Stomach (tissue), 9 donors: ENCODE measurements around the gene ZFP36L2. TPM values are rescaled to one million over a fixed set of nuclear protein-coding genes. Genes with fewer than 3 reads are reported as not detected.
A peak's percentile ranks its signal among the peaks of the same experiment; 100 is the strongest.
"Not testable (repeated sequence)": the region's sequence is repeated elsewhere in the genome, so short reads cannot be mapped to it uniquely, and the experiment has no call there.

Experiments
- DNase-seq, 2 donors: peaks; one replicate each; pipeline versions ENCODE4 v3.0.0 to v3.0.0-alpha.2; 2013 to 2019
- H3K27ac ChIP-seq, 5 donors: fragments of 200-600 bp in 4 of 5; sonication (generic) in 4 of 5; one replicate each; pipeline ENCODE4 v1.5.1; 2013 to 2019; ENCODE audit warnings: mild to moderate bottlenecking in 1 of 5, moderate library complexity in 1 of 5
- H3K27me3 ChIP-seq, 3 donors: fragments of 200-600 bp; sonication (generic); one replicate each; pipeline ENCODE4 v1.5.1; 2017 to 2019; ENCODE audit warnings: mixed run types in 1 of 3
- H3K36me3 ChIP-seq, 4 donors: fragments of 200-600 bp; sonication (generic); 1 replicate in 3 of 4; 2 replicates in 1 of 4; pipeline ENCODE4 v1.5.1; 2016 to 2019
- H3K4me1 ChIP-seq, 4 donors: fragments of 200-600 bp; sonication (generic); one replicate each; pipeline ENCODE4 v1.5.1; 2016 to 2019
- H3K4me3 ChIP-seq, 4 donors: fragments of 200-600 bp; sonication (generic) in 3 of 4; one replicate each; pipeline ENCODE4 v1.5.1; 2016 to 2019; ENCODE audit warnings: mild to moderate bottlenecking in 1 of 4
- H3K9me3 ChIP-seq, 4 donors: fragments of 200-600 bp; sonication (generic); one replicate each; pipeline ENCODE4 v1.5.1; 2016 to 2019
- CTCF ChIP-seq, 7 experiments: fragments of 450-650 bp in 4 of 7; fragments of 200-600 bp in 3 of 7; sonication (generic) in 3 of 7; IDR thresholded peaks; one replicate each; pipeline ENCODE4 v1.5.1; 2016 to 2019; ENCODE audit warnings: antibody characterized with exemption in 7 of 7, control low read depth in 2 of 7, mild to moderate bottlenecking in 1 of 7
- EP300 ChIP-seq: sonication (generic); formaldehyde crosslinking; IDR thresholded peaks from one replicate; pipeline ENCODE4 v1.6.1; 2017; ENCODE audit warnings: antibody characterized with exemption
- POLR2A ChIP-seq, 4 donors: fragments of 450-650 bp; IDR thresholded peaks; one replicate each; pipeline ENCODE4 v1.6.1; 2016; ENCODE audit warnings: antibody characterized with exemption in 4 of 4, control low read depth in 2 of 4, mild to moderate bottlenecking in 1 of 4, moderate library complexity in 1 of 4
- POLR2AphosphoS5 ChIP-seq, 3 donors: sonication (generic); formaldehyde crosslinking; IDR thresholded peaks; one replicate each; pipeline ENCODE4 v1.6.1; 2016; ENCODE audit warnings: antibody characterized with exemption in 3 of 3
- WGBS, 5 donors: extraction: QIAGEN DNeasy Blood & Tissue Kit in 3 of 5; methylation state at CpG; one replicate each; pipeline versions ENCODE4 v1.1.5 to v1.1.7; 2013 to 2018; 5-methylcytosine and 5-hydroxymethylcytosine counted together
- intact Hi-C: fragments of 100-400 bp; cut with DNase I; formaldehyde crosslinking; loops from one replicate; pipeline ENCODE4 v1.15.1; 2023; ENCODE audit warnings: low total_unique reads
- polyA plus RNA-seq, 3 donors: library from polyadenylated mRNA; stranded (reverse); fragments of 200-250 nt; gene quantifications; one replicate each; pipeline ENCODE4 v1.2.3, GENCODE V29; 2013
- total RNA-seq, 5 donors: library from RNA; depleted of rRNA; stranded (reverse); fragments of >200 nt; gene quantifications; one replicate each; pipeline versions ENCODE4 v1.1.0 to v1.2.3, GENCODE V29; 2014 to 2016
- donor health status: healthy with polysubstance abuse.
- donor health status: Bipolar disorder and iron deficiency.
- donor health status: healthy.

Gene ZFP36L2
- total and polyA plus RNA-seq, 8 donors: 43.7 to 189 (median 74.1) TPM

- no peak for DNase-seq
- H3K4me3 ChIP-seq: no peak overlapping the region
- TF ChIP-seq POLR2AphosphoS5 (IDR thresholded peaks at IDR 0.05) (no peak), EP300 (no peak), CTCF (IDR thresholded peaks at IDR 0.05) (no peak)
- WGBS, 5 donors: 73 to 89% (median 75%) methylated on average over 3 of the region's 3 CpGs
- H3K27ac ChIP-seq: peak overlapping the region in 3 of 5 donors; percentile 83 to 94 (median 94)
- H3K36me3 ChIP-seq: no peaks in the 10 kb centered on the region
- H3K4me1 ChIP-seq: peaks cover 30 to 63% (median 36%) of the 10 kb centered on the region in 4 donors
- H3K9me3 ChIP-seq: no peaks in the 10 kb centered on the region
- intact Hi-C loops: no loop called here
- H3K27me3 ChIP-seq: no peaks in the 10 kb centered on the region
Measured at GRCh38 chr2:43191947-43192516, 34.4 kb downstream of the ZFP36L2 start.

- Histone ChIP-seq H3K36me3 (no peaks in the 10 kb centered on the region), H3K9me3 (no peaks in the 10 kb centered on the region), H3K4me3 (no peak overlapping the region), H3K4me1 (peaks cover 30 to 58% (median 36%) of the 10 kb centered on the region in 4 donors), H3K27ac (no peak overlapping the region), H3K27me3 (no peaks in the 10 kb centered on the region)
- no peak for TF ChIP-seq POLR2AphosphoS5 (IDR thresholded peaks at IDR 0.05)
- 63 to 77% (median 71%) methylated on average over 7 to 10 of the region's 10 CpGs for WGBS, 5 donors
- no peak for DNase-seq
- intact Hi-C loops: no loop called here
Measured at GRCh38 chr2:43190311-43191052, 35.9 kb downstream of the ZFP36L2 start.

GRCh38 chr2:43189861-43190260 lies 36.5 kb downstream of the ZFP36L2 start:
- H3K36me3 ChIP-seq, H3K4me3 ChIP-seq, intact Hi-C loops, H3K27ac ChIP-seq, DNase-seq, H3K9me3 ChIP-seq, H3K27me3 ChIP-seq: not testable (repeated sequence)
- 47 to 69% (median 57%) methylated on average over 7 of the region's 7 CpGs for whole genome bisulfite sequencing, 5 donors
- peaks cover 24 to 56% (median 36%) of the 10 kb centered on the region in 4 donors for H3K4me1 ChIP-seq

GRCh38 chr2:43188561-43189386 lies 37.6 kb downstream of the ZFP36L2 start:
- Histone ChIP-seq H3K4me1 (peaks cover 13 to 47% (median 28%) of the 10 kb centered on the region in 4 donors), H3K36me3 (no peaks in the 10 kb centered on the region), H3K9me3 (no peaks in the 10 kb centered on the region), H3K27ac (no peak overlapping the region), H3K27me3 (no peaks in the 10 kb centered on the region), H3K4me3 (no peak overlapping the region)
- TF ChIP-seq POLR2AphosphoS5 (IDR thresholded peaks at IDR 0.05): no peak
- no peak for TF ChIP-seq POLR2A (IDR thresholded peaks at IDR 0.05)
- no peak for TF ChIP-seq CTCF (IDR thresholded peaks at IDR 0.05)
- TF ChIP-seq EP300: no peak
- no peak for DNase-seq
- intact Hi-C loops: no loop called here
- 94 to 99% (median 95%) methylated on average over 14 to 16 of the region's 16 CpGs for WGBS, 5 donors

- H3K4me3 ChIP-seq: no peak overlapping the region
- no peaks in the 10 kb centered on the region for H3K36me3 ChIP-seq
- no peaks in the 10 kb centered on the region for H3K9me3 ChIP-seq
- intact Hi-C loops: no loop called here
- peak in 1 of 2 donors; percentile 75 for DNase-seq
- H3K27ac ChIP-seq: peak overlapping the region in 2 of 5 donors; percentile 17 to 47
- TF ChIP-seq POLR2A (IDR thresholded peaks at IDR 0.05) (no peak), EP300 (no peak), CTCF (IDR thresholded peaks at IDR 0.05) (no peak), POLR2AphosphoS5 (IDR thresholded peaks at IDR 0.05) (no peak)
- H3K27me3 ChIP-seq: no peaks in the 10 kb centered on the region
- 67 to 84% (median 77%) methylated on average over 11 to 12 of the region's 12 CpGs for WGBS, 5 donors
- peaks cover 4 to 27% (median 9%) of the 10 kb centered on the region in 4 donors for H3K4me1 ChIP-seq
Measured at GRCh38 chr2:43186679-43187374, 39.6 kb downstream of the ZFP36L2 start.
